Left forelimb (tissue), 1 donor: ENCODE data around the gene CIAPIN1.

ENCODE experiments used
- DNase-seq: peaks from one replicate; pipeline ENCODE4 v3.0.0-alpha.2; 2018; ENCODE audit warnings: low spot score

Gene CIAPIN1

GRCh38 chr16:57447186-57447962, at the start of gene CIAPIN1, which contains the start of gene COQ9:
TSS of gene CIAPIN1 (minus strand) at chr16:57447385. CDS start at chr16:57440928, 6,457 bp downstream.
TSS of gene COQ9 (plus strand) at chr16:57447479. CDS start at chr16:57447506, 27 bp downstream.
- peak; percentile 94 for DNase-seq

GRCh38 chr16:57493767-57494166, 46.6 kb upstream of the CIAPIN1 start:
- DNase-seq, result no peak

- no peak for DNase-seq
Observed at GRCh38 chr16:57489229-57489628, 42.0 kb upstream of the CIAPIN1 start.

GRCh38 chr16:57486858-57487834, 40.0 kb upstream of the CIAPIN1 start:
- no peak for DNase-seq

GRCh38 chr16:57485916-57486857, 39.0 kb upstream of the CIAPIN1 start, which contains the start of gene DOK4:
TSS of gene DOK4 (minus strand) at chr16:57486493. CDS start at chr16:57479507, 6,986 bp downstream.
- peak; percentile 87 for DNase-seq

GRCh38 chr16:57485091-57485915, 38.1 kb upstream of the CIAPIN1 start:
- DNase-seq, result peak; percentile 68

GRCh38 chr16:57484515-57485005, 37.4 kb upstream of the CIAPIN1 start:
- DNase-seq, result no peak

GRCh38 chr16:57483725-57484514, 36.7 kb upstream of the CIAPIN1 start:
- no peak for DNase-seq

GRCh38 chr16:57482845-57483545, 35.8 kb upstream of the CIAPIN1 start:
- DNase-seq, result no peak

- DNase-seq, result no peak
Observed at GRCh38 chr16:57481421-57481820, 34.2 kb upstream of the CIAPIN1 start.

- DNase-seq, result no peak
Observed at GRCh38 chr16:57480754-57481230, 33.6 kb upstream of the CIAPIN1 start.

- no peak for DNase-seq
Observed at GRCh38 chr16:57479976-57480753, 33.0 kb upstream of the CIAPIN1 start.

- DNase-seq, result no peak
Observed at GRCh38 chr16:57479205-57479975, 32.2 kb upstream of the CIAPIN1 start.

- no peak for DNase-seq
Observed at GRCh38 chr16:57478396-57479204, 31.4 kb upstream of the CIAPIN1 start.

- no peak for DNase-seq
Observed at GRCh38 chr16:57477531-57478202, 30.5 kb upstream of the CIAPIN1 start.
